ENCODE measurements around the gene IGF2R.

DNA sequence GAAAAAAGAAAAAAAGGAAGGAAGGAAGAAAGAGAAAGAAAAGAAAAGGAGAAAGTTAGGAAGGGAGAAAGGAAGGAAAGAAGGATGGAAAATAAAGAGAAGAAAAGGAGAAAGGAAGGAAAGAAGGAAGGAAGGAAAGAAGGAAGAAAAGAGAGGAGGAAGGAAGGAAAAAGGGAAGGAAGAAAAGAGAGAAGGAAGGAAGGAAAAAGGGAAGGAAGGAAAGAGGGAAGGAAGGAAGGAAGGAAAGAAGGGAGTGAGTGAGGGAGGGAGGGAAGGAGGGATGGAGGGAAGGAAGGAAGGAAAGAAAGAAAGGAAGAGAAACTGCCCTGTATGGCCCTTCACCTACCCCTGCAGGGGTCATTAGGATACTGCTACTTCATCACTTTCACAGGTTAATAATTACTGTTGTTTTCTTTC lies 12.9 kb upstream of the IGF2R start:
- TF ChIP-seq, protein P1, sequence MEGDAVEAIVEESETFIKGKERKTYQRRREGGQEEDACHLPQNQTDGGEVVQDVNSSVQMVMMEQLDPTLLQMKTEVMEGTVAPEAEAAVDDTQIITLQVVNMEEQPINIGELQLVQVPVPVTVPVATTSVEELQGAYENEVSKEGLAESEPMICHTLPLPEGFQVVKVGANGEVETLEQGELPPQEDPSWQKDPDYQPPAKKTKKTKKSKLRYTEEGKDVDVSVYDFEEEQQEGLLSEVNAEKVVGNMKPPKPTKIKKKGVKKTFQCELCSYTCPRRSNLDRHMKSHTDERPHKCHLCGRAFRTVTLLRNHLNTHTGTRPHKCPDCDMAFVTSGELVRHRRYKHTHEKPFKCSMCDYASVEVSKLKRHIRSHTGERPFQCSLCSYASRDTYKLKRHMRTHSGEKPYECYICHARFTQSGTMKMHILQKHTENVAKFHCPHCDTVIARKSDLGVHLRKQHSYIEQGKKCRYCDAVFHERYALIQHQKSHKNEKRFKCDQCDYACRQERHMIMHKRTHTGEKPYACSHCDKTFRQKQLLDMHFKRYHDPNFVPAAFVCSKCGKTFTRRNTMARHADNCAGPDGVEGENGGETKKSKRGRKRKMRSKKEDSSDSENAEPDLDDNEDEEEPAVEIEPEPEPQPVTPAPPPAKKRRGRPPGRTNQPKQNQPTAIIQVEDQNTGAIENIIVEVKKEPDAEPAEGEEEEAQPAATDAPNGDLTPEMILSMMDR (IDR thresholded peaks at IDR 0.05; ENCODE audit: borderline replicate concordance, extremely low read depth, low read length, poor library complexity, severe bottlenecking): no peak
- no peak for TF ChIP-seq EZH2 (IDR thresholded peaks at IDR 0.05; ENCODE audit: borderline replicate concordance, low read depth, low read length, severe bottlenecking)
